GM19438 (cell line): ENCODE data around the gene GYS2.

ENCODE experiments used
- ATAC-seq: cut with Tn5 transposase; IDR thresholded peaks from one replicate; pipeline ENCODE4 v1.9.1; 2021; ENCODE audit warnings: low read depth; ENCODE audit not compliant: unreplicated experiment

Gene GYS2

GRCh38 chr12:21559855-21560569 lies 44.6 kb downstream of the GYS2 start:
- ATAC-seq: no peak

GRCh38 chr12:21558100-21558679 lies 46.5 kb downstream of the GYS2 start:
- ATAC-seq: no peak

DNA sequence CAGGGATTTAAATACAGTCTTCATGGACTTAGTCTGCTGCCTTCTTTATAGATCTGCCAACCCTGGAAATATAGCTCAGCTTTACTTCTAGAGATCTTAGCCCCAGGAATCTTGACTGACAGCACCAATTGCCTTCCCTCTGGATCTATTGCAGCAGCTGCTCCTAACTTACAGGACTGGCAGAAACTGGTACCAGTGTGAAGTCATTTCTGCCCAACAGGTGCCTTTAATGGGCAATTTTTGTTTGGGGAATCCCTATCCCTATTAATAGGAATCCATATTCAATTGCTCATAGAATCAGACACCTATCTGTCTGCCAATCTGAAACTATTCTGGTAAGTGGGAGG lies 51.3 kb downstream of the GYS2 start:
- no peak for ATAC-seq

GRCh38 chr12:21552635-21553328 lies 51.9 kb downstream of the GYS2 start:
- no peak for ATAC-seq

GRCh38 chr12:21551841-21552465 lies 52.7 kb downstream of the GYS2 start:
- no peak for ATAC-seq

DNA sequence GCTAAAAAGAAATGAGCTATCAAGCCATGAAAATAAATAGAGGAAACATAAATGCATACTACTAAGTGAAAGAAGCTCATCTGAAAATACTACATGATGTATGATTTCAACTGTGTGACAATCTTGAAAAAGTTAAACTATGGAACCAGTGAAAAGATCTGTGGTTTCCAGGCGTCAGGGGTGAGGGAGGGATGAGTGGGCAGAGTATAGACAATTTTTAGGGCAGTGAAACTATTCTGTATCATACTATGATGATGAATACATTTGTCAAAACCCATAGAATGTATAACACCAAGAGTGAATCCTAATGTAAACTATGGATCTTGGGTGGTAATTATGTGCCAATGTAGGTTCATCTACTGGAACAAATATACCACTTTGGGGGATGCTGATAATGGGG lies 57.2 kb downstream of the GYS2 start:
- no peak for ATAC-seq

- no peak for ATAC-seq
Observed at GRCh38 chr12:21546716-21547115, 57.9 kb downstream of the GYS2 start.

- no peak for ATAC-seq
Observed at GRCh38 chr12:21545557-21545956, 59.1 kb downstream of the GYS2 start.

GRCh38 chr12:21543151-21543550 lies 61.5 kb downstream of the GYS2 start:
- no peak for ATAC-seq

- no peak for ATAC-seq
Observed at GRCh38 chr12:21542403-21542802, 62.2 kb downstream of the GYS2 start.

- ATAC-seq: no peak
Observed at GRCh38 chr12:21541773-21542172, 62.9 kb downstream of the GYS2 start.

GRCh38 chr12:21539797-21540196 lies 64.8 kb downstream of the GYS2 start:
- ATAC-seq: no peak

- no peak for ATAC-seq
Observed at GRCh38 chr12:21538061-21538653, 66.5 kb downstream of the GYS2 start.

DNA sequence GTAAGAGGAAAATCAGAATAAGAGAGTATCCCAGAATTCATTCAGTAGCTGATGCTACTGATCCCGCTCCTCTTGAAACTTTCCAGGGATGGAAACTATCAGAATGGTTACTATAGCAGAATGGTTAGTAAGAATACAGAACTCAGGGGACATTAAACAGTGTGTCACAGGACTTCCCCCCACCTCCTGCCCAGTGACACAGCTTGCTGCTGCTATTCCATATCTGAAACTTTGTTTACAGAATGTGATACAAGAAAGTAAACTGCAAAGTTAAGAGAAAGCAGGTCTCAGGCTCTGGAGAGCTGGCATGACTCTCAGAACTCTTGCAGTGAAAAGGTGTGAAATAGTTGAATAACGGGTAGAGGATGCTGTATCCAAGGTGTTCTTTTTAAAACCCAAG lies 75.2 kb downstream of the GYS2 start:
- ATAC-seq: no peak

DNA sequence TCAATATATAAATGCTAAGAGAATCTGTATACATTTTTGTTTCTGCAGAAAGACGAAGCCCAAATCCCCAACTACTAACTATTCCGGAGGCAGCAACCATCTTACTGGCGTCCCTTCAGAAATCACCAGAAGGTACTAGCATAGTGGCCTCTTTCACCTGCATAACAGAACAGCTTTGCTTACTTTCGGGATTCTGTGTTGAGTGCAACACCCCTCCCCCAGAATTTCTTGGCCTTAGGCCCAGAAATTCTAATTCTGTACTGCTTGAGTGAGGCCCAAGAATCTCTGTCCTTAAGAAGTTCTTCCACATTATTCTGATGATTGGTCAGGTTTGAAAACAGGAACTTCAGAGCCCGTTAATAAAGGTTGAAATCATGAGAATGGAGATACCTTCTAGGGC lies 75.7 kb downstream of the GYS2 start:
- no peak for ATAC-seq

- ATAC-seq: peak; percentile 86
Observed at GRCh38 chr12:21527451-21528180, 77.0 kb downstream of the GYS2 start.

DNA sequence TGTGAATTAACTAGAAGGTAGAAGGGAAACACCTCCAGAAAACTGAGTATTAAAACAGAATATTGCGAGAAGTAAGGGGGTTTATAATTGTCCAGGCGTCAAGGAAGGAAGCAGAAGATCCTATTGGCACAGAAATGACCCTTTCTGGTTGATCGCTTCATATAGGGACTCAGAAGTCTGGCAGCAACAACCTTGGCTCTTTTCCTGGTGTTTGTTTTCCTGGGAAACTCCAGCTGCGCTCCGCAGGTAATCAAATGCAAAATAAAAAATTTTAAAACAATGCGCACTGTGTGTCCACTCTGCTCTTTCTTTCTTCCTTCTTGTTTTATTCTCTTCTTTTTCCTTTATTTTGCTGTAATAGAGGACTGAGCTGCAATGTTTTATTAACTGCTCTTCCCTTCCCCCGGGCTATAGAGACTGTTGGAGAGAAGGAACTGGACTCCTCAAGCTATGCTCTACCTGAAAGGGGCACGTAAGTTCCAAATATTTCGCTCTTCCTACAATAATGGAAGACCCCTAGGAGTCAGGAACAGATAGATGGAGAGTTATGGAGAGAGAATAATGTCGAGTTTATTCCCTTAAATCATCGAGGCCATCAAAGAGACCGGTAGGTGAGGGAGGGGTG lies 77.8 kb downstream of the GYS2 start:
- no peak for ATAC-seq

- no peak for ATAC-seq
Observed at GRCh38 chr12:21526053-21526452, 78.6 kb downstream of the GYS2 start, which contains the start of gene SPX. TSS of gene SPX (plus strand) at chr12:21526296. CDS start at chr12:21526473, 177 bp downstream.

DNA sequence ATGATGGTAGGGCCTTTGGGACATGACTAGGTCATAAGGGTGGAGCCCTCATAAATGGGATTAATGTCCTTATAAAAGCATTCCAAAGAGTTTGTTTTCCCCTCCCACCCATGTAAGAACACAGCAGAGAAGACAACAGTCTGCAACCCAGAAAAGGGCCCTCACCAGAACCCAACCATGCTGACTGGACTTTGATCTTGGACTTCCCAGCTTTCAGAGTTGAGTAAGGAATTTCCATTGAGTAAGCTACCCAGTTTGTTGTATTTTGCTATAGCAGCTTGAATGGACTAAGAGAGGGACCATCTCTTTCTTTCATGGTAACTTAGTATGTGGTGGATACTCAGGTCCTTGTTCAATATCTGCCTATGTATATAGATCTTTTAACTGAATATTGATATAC lies 81.5 kb downstream of the GYS2 start:
- ATAC-seq: no peak

DNA sequence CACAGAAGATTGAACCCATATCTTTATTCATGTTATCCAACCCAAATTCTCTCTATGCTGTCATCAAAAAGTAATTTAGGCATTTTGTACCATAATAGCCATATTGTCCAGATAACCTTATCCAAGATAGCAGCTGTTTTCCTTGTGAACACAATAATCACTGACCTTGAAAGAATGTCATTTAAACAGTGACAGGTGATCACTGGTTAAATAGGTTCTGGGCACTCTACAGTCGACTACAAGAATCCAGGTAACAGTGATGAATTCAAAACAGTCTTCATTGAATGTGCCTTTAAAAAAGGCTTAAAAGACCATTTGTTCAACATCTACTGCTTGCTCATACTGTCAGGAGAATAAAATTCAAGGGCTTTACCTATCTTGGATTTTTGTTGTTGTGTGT lies 83.1 kb downstream of the GYS2 start:
- ATAC-seq: no peak
